ENCODE results near the gene CNTN3. TPM values are rescaled to one million over a fixed set of nuclear protein-coding genes. Genes with fewer than 3 reads are reported as not detected.

Gene CNTN3
- total RNA-seq, 2 donors from 2014 or later = 1.1 to 2.0 TPM

DNA sequence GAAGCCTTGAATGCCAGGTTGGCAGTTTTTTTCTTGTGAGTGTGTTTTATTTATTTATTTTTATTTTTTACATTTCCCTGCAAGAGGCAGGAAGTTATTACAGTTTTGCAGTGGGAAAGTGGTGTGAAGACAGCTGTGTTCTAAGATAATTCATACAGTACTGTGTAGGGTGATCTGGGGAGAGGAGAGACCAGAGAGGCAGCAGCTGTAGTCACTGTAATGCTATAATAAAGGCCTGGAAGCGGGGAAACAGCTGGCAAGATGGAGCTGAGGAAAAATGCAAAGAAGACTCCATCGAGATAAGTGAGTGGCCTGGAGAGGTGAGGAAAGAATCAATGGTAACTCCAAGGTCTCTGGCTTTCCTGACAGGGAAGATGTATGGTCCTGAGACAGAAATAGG is 23.1 kb downstream of the CNTN3 start:
- no peaks in the 10 kb centered on the region for H3K36me3 ChIP-seq (ENCODE audit: control insufficient read depth, insufficient read depth, low read length)
- Mint-ChIP-seq H3K27ac (no peak overlapping the region), H3K4me3 (no peak overlapping the region), H3K27me3 (ENCODE audit: insufficient read depth) (no peaks in the 10 kb centered on the region), H3K36me3 (ENCODE audit: low read depth) (no peaks in the 10 kb centered on the region), H3K9me3 (no peaks in the 10 kb centered on the region), H3K4me1 (no peaks in the 10 kb centered on the region)
- TF ChIP-seq, protein P1, sequence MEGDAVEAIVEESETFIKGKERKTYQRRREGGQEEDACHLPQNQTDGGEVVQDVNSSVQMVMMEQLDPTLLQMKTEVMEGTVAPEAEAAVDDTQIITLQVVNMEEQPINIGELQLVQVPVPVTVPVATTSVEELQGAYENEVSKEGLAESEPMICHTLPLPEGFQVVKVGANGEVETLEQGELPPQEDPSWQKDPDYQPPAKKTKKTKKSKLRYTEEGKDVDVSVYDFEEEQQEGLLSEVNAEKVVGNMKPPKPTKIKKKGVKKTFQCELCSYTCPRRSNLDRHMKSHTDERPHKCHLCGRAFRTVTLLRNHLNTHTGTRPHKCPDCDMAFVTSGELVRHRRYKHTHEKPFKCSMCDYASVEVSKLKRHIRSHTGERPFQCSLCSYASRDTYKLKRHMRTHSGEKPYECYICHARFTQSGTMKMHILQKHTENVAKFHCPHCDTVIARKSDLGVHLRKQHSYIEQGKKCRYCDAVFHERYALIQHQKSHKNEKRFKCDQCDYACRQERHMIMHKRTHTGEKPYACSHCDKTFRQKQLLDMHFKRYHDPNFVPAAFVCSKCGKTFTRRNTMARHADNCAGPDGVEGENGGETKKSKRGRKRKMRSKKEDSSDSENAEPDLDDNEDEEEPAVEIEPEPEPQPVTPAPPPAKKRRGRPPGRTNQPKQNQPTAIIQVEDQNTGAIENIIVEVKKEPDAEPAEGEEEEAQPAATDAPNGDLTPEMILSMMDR (conservative IDR thresholded peaks at IDR 0.05) = no peak
- DNase-seq = no peak
- H3K4me1 ChIP-seq (ENCODE audit: control insufficient read depth, insufficient read depth, low read length) = no peaks in the 10 kb centered on the region
- no peaks in the 10 kb centered on the region for H3K27me3 ChIP-seq (ENCODE audit: control insufficient read depth, insufficient read depth, low read length, poor library complexity, severe bottlenecking)
- H3K27ac ChIP-seq (ENCODE audit: low read depth, low read length) = no peak overlapping the region
- peaks cover 2% of the 10 kb centered on the region for H3K9me3 ChIP-seq (ENCODE audit: control insufficient read depth, low read length)
- no peak overlapping the region for H3K4me3 ChIP-seq (ENCODE audit: low read length)
- H3K9ac ChIP-seq (ENCODE audit: extremely low read depth, low read length, poor library complexity, severe bottlenecking) = no peak overlapping the region
- 86 to 100% methylated on average over 1 to 2 of the region's 2 CpGs for WGBS, 2 experiments (ENCODE audit: insufficient coverage in 1 of 2, insufficient read length in 1 of 2)

DNA sequence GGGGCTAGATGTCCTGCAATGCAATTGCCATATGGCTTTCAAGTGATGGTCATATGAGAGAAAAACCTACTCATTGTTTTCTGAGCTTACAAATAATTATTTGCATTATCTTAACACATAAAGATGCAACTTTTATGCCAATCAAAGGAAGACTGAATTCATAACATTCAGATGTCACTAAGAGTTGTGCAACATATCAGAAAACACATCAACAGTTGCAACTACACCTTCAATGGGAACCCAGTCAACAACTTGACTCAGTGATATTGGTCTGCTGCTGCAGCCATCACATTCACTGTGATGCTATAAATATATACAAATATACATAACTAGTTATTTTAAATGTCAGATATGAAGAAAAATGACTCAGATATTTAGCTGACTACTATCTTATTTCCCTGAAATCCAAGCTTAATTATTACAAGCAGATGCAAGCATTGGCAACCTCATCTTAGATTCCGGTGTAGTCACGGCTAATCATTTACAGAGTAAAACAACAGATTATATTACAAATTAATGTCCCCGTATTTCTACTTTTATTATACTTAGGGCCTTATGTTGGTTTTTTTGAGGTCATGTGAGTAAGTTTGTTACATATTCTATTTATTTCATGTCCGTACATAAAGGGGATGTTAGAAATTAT is 23.7 kb downstream of the CNTN3 start:
- TF ChIP-seq, protein P1 (conservative IDR thresholded peaks at IDR 0.05) = no peak
- no peak overlapping the region for H3K9ac ChIP-seq (ENCODE audit: extremely low read depth, low read length, poor library complexity, severe bottlenecking)
- no peaks in the 10 kb centered on the region for H3K36me3 Mint-ChIP-seq (ENCODE audit: low read depth)
- H3K27me3 ChIP-seq (ENCODE audit: control insufficient read depth, insufficient read depth, low read length, poor library complexity, severe bottlenecking) = no peaks in the 10 kb centered on the region
- H3K4me1 Mint-ChIP-seq = no peaks in the 10 kb centered on the region
- H3K36me3 ChIP-seq (ENCODE audit: control insufficient read depth, insufficient read depth, low read length) = no peaks in the 10 kb centered on the region
- no peaks in the 10 kb centered on the region for H3K4me1 ChIP-seq (ENCODE audit: control insufficient read depth, insufficient read depth, low read length)
- no peak overlapping the region for H3K27ac ChIP-seq (ENCODE audit: low read depth, low read length)
- H3K9me3 ChIP-seq (ENCODE audit: control insufficient read depth, low read length) = no peaks in the 10 kb centered on the region
- H3K9me3 Mint-ChIP-seq = no peaks in the 10 kb centered on the region
- H3K27ac Mint-ChIP-seq = no peak overlapping the region
- DNase-seq = no peak
- no peak overlapping the region for H3K4me3 Mint-ChIP-seq
- 100% methylated on average over 3 of the region's 4 CpGs; no CpG with 5 or more reads in 1 of the 2 experiments for WGBS, 2 experiments (ENCODE audit: insufficient coverage in 1 of 2, insufficient read length in 1 of 2)
- H3K4me3 ChIP-seq (ENCODE audit: low read length) = no peak overlapping the region
- H3K27me3 Mint-ChIP-seq (ENCODE audit: insufficient read depth) = no peaks in the 10 kb centered on the region

DNA sequence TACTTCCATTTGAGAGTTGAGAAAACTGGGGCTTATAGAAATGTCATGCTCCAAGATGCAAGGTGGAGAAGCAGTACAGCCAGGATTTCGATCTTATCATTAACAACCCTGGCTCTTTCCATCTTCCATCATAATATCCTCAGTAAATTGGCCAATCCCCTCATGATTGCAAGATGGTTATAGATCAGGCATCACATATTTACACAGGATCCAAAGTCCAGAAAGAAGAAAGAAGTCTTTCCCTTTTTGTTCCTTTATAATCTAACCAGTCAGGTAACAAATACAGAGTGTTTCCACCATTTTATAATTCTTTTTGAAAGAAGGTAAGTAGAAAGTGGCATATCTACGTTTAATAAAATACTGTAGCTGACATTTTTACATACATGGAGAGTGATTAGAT is 29.7 kb downstream of the CNTN3 start:
- no peaks in the 10 kb centered on the region for H3K36me3 ChIP-seq (ENCODE audit: control insufficient read depth, insufficient read depth, low read length)
- no peak overlapping the region for H3K4me3 Mint-ChIP-seq
- H3K9me3 ChIP-seq (ENCODE audit: control insufficient read depth, low read length) = no peaks in the 10 kb centered on the region
- no peak overlapping the region for H3K9ac ChIP-seq (ENCODE audit: extremely low read depth, low read length, poor library complexity, severe bottlenecking)
- H3K27me3 ChIP-seq (ENCODE audit: control insufficient read depth, insufficient read depth, low read length, poor library complexity, severe bottlenecking) = no peaks in the 10 kb centered on the region
- TF ChIP-seq, protein P1 (conservative IDR thresholded peaks at IDR 0.05) = no peak
- no peaks in the 10 kb centered on the region for H3K4me1 Mint-ChIP-seq
- H3K27ac ChIP-seq (ENCODE audit: low read depth, low read length) = no peak overlapping the region
- WGBS, 2 experiments (ENCODE audit: insufficient coverage in 1 of 2, insufficient read length in 1 of 2) = 88 to 100% methylated on average over 1 to 2 of the region's 2 CpGs
- H3K4me1 ChIP-seq (ENCODE audit: control insufficient read depth, insufficient read depth, low read length) = no peaks in the 10 kb centered on the region
- no peaks in the 10 kb centered on the region for H3K9me3 Mint-ChIP-seq
- H3K36me3 Mint-ChIP-seq (ENCODE audit: low read depth) = no peaks in the 10 kb centered on the region
- no peak overlapping the region for H3K27ac Mint-ChIP-seq
- DNase-seq = no peak
- H3K27me3 Mint-ChIP-seq (ENCODE audit: insufficient read depth) = no peaks in the 10 kb centered on the region
- H3K4me3 ChIP-seq (ENCODE audit: low read length) = no peak overlapping the region
